IMR-90 (cell line): ENCODE results near the gene EXOC2. TPM values are rescaled to one million over a fixed set of nuclear protein-coding genes. Genes with fewer than 3 reads are reported as not detected.

ENCODE experiments used
- ATAC-seq: fragments of 200-7000 bp; cut with Tn5 transposase; 2 replicates; pipeline ENCODE4 v1.9.1; 2020; ENCODE audit warnings: low read depth, mild to moderate bottlenecking, moderate library complexity
- BruUV-seq: library from RNA; stranded (reverse); fragments of 400-500 nt; replicated peaks from 2 replicates; lab custom pipeline; 2021; lab: Mats Ljungman, UMichigan
- CTCF ChIA-PET: fragments of 300-600 bp; formaldehyde crosslinking; extraction: SDS; loops from one replicate; lab custom pipeline; 2021; ENCODE audit warnings: antibody characterized with exemption; lab: Yijun Ruan, JAX
- POLR2A ChIA-PET: fragments of 300-600 bp; sonication (Branson Sonifier 250); formaldehyde crosslinking; loops from one replicate; lab custom pipeline; 2022; ENCODE audit warnings: antibody characterized with exemption; ENCODE audit not compliant: unreplicated experiment; lab: Charles Lee
- DNase-seq: peaks from one replicate; pipeline ENCODE4 v3.0.0; 2013
- H2AFZ ChIP-seq: replicated peaks from 2 replicates; pipeline ENCODE3; 2013; ENCODE audit warnings: low read length, mild to moderate bottlenecking; ENCODE audit not compliant: poor library complexity
- H2AK5ac ChIP-seq: 2 replicates; pipeline ENCODE4 v1.6.1; 2013; ENCODE audit warnings: low read depth, low read length, inconsistent platforms
- H2AK9ac ChIP-seq: replicated peaks from 2 replicates; pipeline ENCODE3; 2013; ENCODE audit warnings: mild to moderate bottlenecking, low read depth, low read length, moderate library complexity; ENCODE audit not compliant: poor library complexity
- H2BK120ac ChIP-seq: 2 replicates; pipeline ENCODE4 v1.6.1; 2013; ENCODE audit warnings: low read depth, low read length, inconsistent platforms
- H2BK15ac ChIP-seq: 3 replicates; pipeline ENCODE4 v1.6.1; 2013; ENCODE audit warnings: low read depth, low read length, inconsistent platforms
- H2BK20ac ChIP-seq: 2 replicates; pipeline ENCODE4 v1.6.1; 2013; ENCODE audit warnings: low read depth, mild to moderate bottlenecking, inconsistent platforms, low read length, moderate library complexity
- H2BK5ac ChIP-seq: 2 replicates; pipeline ENCODE4 v1.6.1; 2013; ENCODE audit warnings: mild to moderate bottlenecking, low read depth, low read length, inconsistent platforms; ENCODE audit not compliant: poor library complexity, severe bottlenecking
- H3K14ac ChIP-seq: replicated peaks from 2 replicates; pipeline ENCODE4 v1.6.1; 2013; ENCODE audit warnings: low read depth, low read length, inconsistent platforms
- H3K18ac ChIP-seq: 2 replicates; pipeline ENCODE4 v1.6.1; 2013; ENCODE audit warnings: low read depth, low read length, control low read depth
- H3K23ac ChIP-seq: 2 replicates; pipeline ENCODE4 v1.6.1; 2013; ENCODE audit warnings: low read depth, low read length, inconsistent platforms
- H3K27ac ChIP-seq: 2 replicates; pipeline ENCODE4 v1.5.1; 2013; ENCODE audit warnings: mild to moderate bottlenecking, control low read depth, low read length; ENCODE audit not compliant: insufficient read depth
- H3K27me3 ChIP-seq: 2 replicates; pipeline ENCODE4 v1.6.1; 2013; ENCODE audit warnings: low read length; ENCODE audit not compliant: control insufficient read depth, insufficient read depth
- H3K36me3 ChIP-seq: 2 replicates; pipeline ENCODE4 v1.6.1; 2013; ENCODE audit warnings: low read length, mixed read lengths; ENCODE audit not compliant: control insufficient read depth, insufficient read depth
- H3K4ac ChIP-seq: 2 replicates; pipeline ENCODE4 v1.6.1; 2013; ENCODE audit warnings: low read depth, low read length, inconsistent platforms
- H3K4me1 ChIP-seq: 2 replicates; pipeline ENCODE4 v1.6.1; 2013; ENCODE audit warnings: low read length, mixed read lengths; ENCODE audit not compliant: control insufficient read depth, insufficient read depth
- H3K4me2 ChIP-seq: 2 replicates; pipeline ENCODE4 v1.6.1; 2013; ENCODE audit warnings: low read depth, mild to moderate bottlenecking, control low read depth, low read length, moderate library complexity
- H3K4me3 ChIP-seq: 2 replicates; pipeline ENCODE4 v1.5.1; 2013; ENCODE audit warnings: low read depth, mild to moderate bottlenecking, control low read depth, low read length, moderate library complexity; ENCODE audit not compliant: insufficient read depth
- H3K56ac ChIP-seq: 2 replicates; pipeline ENCODE4 v1.6.1; 2013; ENCODE audit warnings: low read length, inconsistent platforms; ENCODE audit not compliant: insufficient read depth; ENCODE audit errors: extremely low read depth
- H3K79me1 ChIP-seq, 2 experiments: 2 replicates each; pipeline ENCODE4 v1.6.1; 2013; ENCODE audit warnings: low read length in 2 of 2, inconsistent platforms in 1 of 2, low read depth in 1 of 2
- H3K9ac ChIP-seq: 2 replicates; pipeline ENCODE4 v1.6.1; 2013; ENCODE audit warnings: low read depth, low read length, control low read depth
- H3K9me1 ChIP-seq: 2 replicates; pipeline ENCODE4 v1.6.1; 2013; ENCODE audit warnings: low read length, inconsistent platforms; ENCODE audit not compliant: insufficient read depth
- H3K9me3 ChIP-seq: 2 replicates; pipeline ENCODE4 v1.6.1; 2013; ENCODE audit warnings: low read length; ENCODE audit not compliant: control insufficient read depth, insufficient read depth
- H4K20me1 ChIP-seq: 2 replicates; pipeline ENCODE4 v1.6.1; 2013; ENCODE audit warnings: low read length, inconsistent platforms; ENCODE audit not compliant: insufficient read depth
- H4K5ac ChIP-seq: 2 replicates; pipeline ENCODE4 v1.6.1; 2013; ENCODE audit warnings: mild to moderate bottlenecking, low read depth, low read length, control low read depth
- H4K8ac ChIP-seq, 2 experiments: 2 replicates each; pipeline ENCODE4 v1.6.1; 2013; ENCODE audit warnings: low read depth in 2 of 2, low read length in 2 of 2, control low read depth in 1 of 2, inconsistent platforms in 1 of 2
- H4K91ac ChIP-seq: 2 replicates; pipeline ENCODE4 v1.6.1; 2013; ENCODE audit warnings: low read depth, low read length, inconsistent platforms; ENCODE audit not compliant: insufficient read depth
- CHD1 ChIP-seq: IDR thresholded peaks from 2 replicates; pipeline ENCODE4 v1.6.1; 2012; ENCODE audit warnings: low read depth, low read length, improper control_type of control experiment
- ELK1 ChIP-seq: fragments of 150-350 bp; IDR thresholded peaks from 2 replicates; pipeline ENCODE4 v1.6.1; 2016; ENCODE audit warnings: low read depth, mild to moderate bottlenecking, low read length, moderate library complexity, borderline replicate concordance
- FOS ChIP-seq: fragments of 150-350 bp; IDR thresholded peaks from 2 replicates; pipeline ENCODE4 v1.6.1; 2016; ENCODE audit warnings: low read depth, low read length
- MAFK ChIP-seq: IDR thresholded peaks from 2 replicates; pipeline ENCODE4 v1.6.1; 2012; ENCODE audit warnings: low read depth, low read length, improper control_type of control experiment
- MXI1 ChIP-seq: IDR thresholded peaks from 2 replicates; pipeline ENCODE4 v1.6.1; 2012; ENCODE audit warnings: low read depth, mild to moderate bottlenecking, low read length, moderate library complexity, borderline replicate concordance
- POLR2A ChIP-seq: IDR thresholded peaks from 2 replicates; pipeline ENCODE4 v1.6.1; 2012; ENCODE audit warnings: mild to moderate bottlenecking, low read depth, low read length
- RAD21 ChIP-seq: IDR thresholded peaks from 2 replicates; pipeline ENCODE4 v1.6.1; 2012; ENCODE audit warnings: low read length, improper control_type of control experiment
- RFX5 ChIP-seq: IDR thresholded peaks from 2 replicates; pipeline ENCODE4 v1.8.0; 2012; ENCODE audit warnings: low read depth, mild to moderate bottlenecking, low read length, moderate library complexity
- WGBS, 2 experiments: methylation state at CpG; one replicate each; pipeline versions ENCODE4 v1.1.5 to v1.1.7; 2013; ENCODE audit warnings: missing lambda C conversion rate in 2 of 2; ENCODE audit not compliant: insufficient read length in 1 of 2; ENCODE audit errors: extremely low coverage in 2 of 2; 5-methylcytosine and 5-hydroxymethylcytosine counted together
- dilution Hi-C: fragments of 300-500 bp; cut with HindIII; formaldehyde crosslinking; loops from one replicate; pipeline ENCODE4 v1.14.3; 2018; ENCODE audit warnings: low sequenced_read_pairs; ENCODE audit not compliant: unreplicated experiment
- in situ Hi-C: fragments of 300-500 bp; cut with MboI; formaldehyde crosslinking; loops from 3 replicates; pipeline ENCODE4 v1.14.3; 2019; ENCODE audit warnings: low sequenced_read_pairs, inconsistent platforms, mixed read lengths
- intact Hi-C: fragments of 100-400 bp; cut with micrococcal nuclease; formaldehyde crosslinking; loops from 2 replicates; pipeline ENCODE4 v1.10.0; 2022
- polyA plus RNA-seq, 3 experiments: library from polyadenylated mRNA; depleted of rRNA; stranded (reverse); fragments of >200 nt; gene quantifications; 2 replicates each; pipeline ENCODE4 v1.2.3, GENCODE V29; 2012; ENCODE audit warnings: low replicate concordance in 1 of 3
- total RNA-seq: library from RNA; depleted of rRNA; stranded (reverse); fragments of >200 nt; gene quantifications from 2 replicates; pipeline ENCODE4 v1.2.3, GENCODE V29; 2012

The EXOC2 gene
- total and polyA plus RNA-seq, 2 of the 4 experiments (the other 2 are of a cell fraction) = 13.1 to 37.3 TPM

GRCh38 chr6:467671-468082 is 225.3 kb downstream of the EXOC2 start:
- no peak overlapping the region for H3K4ac ChIP-seq
- no peak overlapping the region for H3K27ac ChIP-seq
- no peaks in the 10 kb centered on the region for H3K4me1 ChIP-seq
- no peak overlapping the region for H4K5ac ChIP-seq
- no peak overlapping the region for H2AFZ ChIP-seq
- H4K20me1 ChIP-seq = no peaks in the 10 kb centered on the region
- no peak overlapping the region for H4K8ac ChIP-seq
- no peak overlapping the region for H2BK120ac ChIP-seq
- no peak overlapping the region for H3K9ac ChIP-seq
- in situ Hi-C loops (no loop called here), dilution Hi-C loops (no loop called here), intact Hi-C loops (no loop called here)
- H3K27me3 ChIP-seq = peaks cover 17% of the 10 kb centered on the region
- no peak overlapping the region for H3K4me2 ChIP-seq
- TF ChIP-seq RAD21 = no peak
- no peak for TF ChIP-seq ELK1
- TF ChIP-seq FOS = no peak
- TF ChIP-seq MXI1 = no peak
- TF ChIP-seq RFX5 = no peak
- no peak for TF ChIP-seq MAFK
- TF ChIP-seq POLR2A = no peak
- no peak for TF ChIP-seq CHD1
- ATAC-seq (no peak), DNase-seq (no peak)
- no peak overlapping the region for H2BK5ac ChIP-seq
- no peak overlapping the region for H3K56ac ChIP-seq
- BruUV-seq = no TSS peak
- no peak overlapping the region for H3K14ac ChIP-seq
- H2AK9ac ChIP-seq = no peak overlapping the region
- H2AK5ac ChIP-seq = no peak overlapping the region
- H2BK20ac ChIP-seq = no peak overlapping the region
- no peaks in the 10 kb centered on the region for H3K79me1 ChIP-seq
- H2BK15ac ChIP-seq = no peak overlapping the region
- ChIA-PET POLR2A (no interaction called here), CTCF (no interaction called here)
- H3K9me1 ChIP-seq = no peaks in the 10 kb centered on the region
- H3K36me3 ChIP-seq = no peaks in the 10 kb centered on the region
- H3K23ac ChIP-seq = no peak overlapping the region
- no peak overlapping the region for H3K18ac ChIP-seq
- WGBS, 2 experiments = no CpG with 5 or more reads among the region's 15 CpGs
- H3K4me3 ChIP-seq = no peak overlapping the region
- no peak overlapping the region for H4K91ac ChIP-seq
- no peaks in the 10 kb centered on the region for H3K9me3 ChIP-seq
